K562 (cell line): Measurements from ENCODE around the gene TBXAS1. TPM values are rescaled to one million over a fixed set of nuclear protein-coding genes. Genes with fewer than 3 reads are reported as not detected.
A peak's percentile ranks its signal among the peaks of the same experiment; 100 is the strongest.

Experiments
- ATAC-seq: fragments of 200-7000 bp; cut with Tn5 transposase; 3 replicates; pipeline ENCODE4 v1.9.1; 2020; ENCODE audit warnings: moderate library complexity
- BruUV-seq: library from RNA; stranded (reverse); fragments of 400-500 nt; replicated peaks from 2 replicates; lab custom pipeline; 2021; lab: Mats Ljungman, UMichigan
- CTCF ChIA-PET: fragments of 300-600 bp; formaldehyde crosslinking; extraction: SDS; loops from one replicate; lab custom pipeline; 2021; ENCODE audit warnings: low intra/inter-chr PET ratio; lab: Yijun Ruan, JAX
- POLR2A ChIA-PET: fragments of 300-600, 350-650 bp; sonication (Branson Sonifier 250); formaldehyde crosslinking; extraction: SDS; loops from one replicate; lab custom pipeline; 2021; ENCODE audit warnings: antibody characterized with exemption, inconsistent platforms; lab: Yijun Ruan, JAX
- DNase-seq, 4 experiments: peaks; one replicate each; pipeline versions ENCODE4 v3.0.0 to v3.0.0-alpha.2; 2011 to 2018; ENCODE audit warnings: low spot score in 3 of 4, mixed read lengths in 3 of 4; ENCODE audit errors: extremely low read depth in 1 of 4
- FAIRE-seq: peaks from 2 replicates; lab custom pipeline; 2011; peaks lifted over from hg19 to GRCh38; lab: Jason Lieb, UNC
- H2AFZ ChIP-seq: 2 replicates; pipeline ENCODE4 v1.6.0; 2011; ENCODE audit warnings: low read depth, low read length, control low read depth, inconsistent platforms
- H3K27ac ChIP-seq: fragments of 200-600 bp; 3 replicates; pipeline ENCODE4 v1.8.0; 2011; ENCODE audit warnings: low read depth, mild to moderate bottlenecking, control low read depth, inconsistent platforms, low read length, moderate library complexity, mixed read lengths; ENCODE audit errors: extremely low read depth
- H3K27me3 ChIP-seq, 2 experiments: fragments of 300-600 bp in 1 of 2; 2 replicates in 1 of 2; 3 replicates in 1 of 2; pipeline versions ENCODE4 v1.6.0 to v1.8.0; 2011; ENCODE audit warnings: inconsistent platforms in 2 of 2, low read length in 2 of 2, mild to moderate bottlenecking in 1 of 2, mixed read lengths in 1 of 2, moderate library complexity in 1 of 2; ENCODE audit not compliant: control insufficient read depth in 2 of 2, insufficient read depth in 2 of 2
- H3K36me3 ChIP-seq: fragments of 300-600 bp; 3 replicates; pipeline ENCODE4 v1.8.0; 2011; ENCODE audit warnings: mild to moderate bottlenecking, low read length, inconsistent platforms; ENCODE audit not compliant: control insufficient read depth, insufficient read depth
- H3K4me1 ChIP-seq, 2 experiments: fragments of 200-600 bp in 1 of 2; replicated peaks in 1 of 2; 2 replicates in 1 of 2; 3 replicates in 1 of 2; pipeline versions ENCODE4 v1.5.1 to v1.8.0; 2011; ENCODE audit warnings: inconsistent platforms in 2 of 2, low read length in 2 of 2, mild to moderate bottlenecking in 1 of 2, mixed read lengths in 1 of 2, moderate library complexity in 1 of 2; ENCODE audit not compliant: control insufficient read depth in 2 of 2, insufficient read depth in 2 of 2
- H3K4me2 ChIP-seq: 2 replicates; pipeline ENCODE4 v1.6.1; 2011; ENCODE audit warnings: low read length, control low read depth, inconsistent platforms, mixed read lengths; ENCODE audit not compliant: insufficient read depth
- H3K4me3 ChIP-seq: fragments of 200-600 bp; sonication (generic), shearing (Covaris generic); 2 replicates; pipeline ENCODE4 v1.5.1; 2016; ENCODE audit warnings: control low read depth, inconsistent platforms
- H3K79me2 ChIP-seq: fragments of 200-600 bp; 3 replicates; pipeline ENCODE4 v1.8.0; 2011; ENCODE audit warnings: low read length, inconsistent platforms; ENCODE audit not compliant: control insufficient read depth, insufficient read depth
- H3K9ac ChIP-seq, 2 experiments: 2 replicates each; pipeline versions ENCODE4 v1.6.0 to v1.6.1; 2011; ENCODE audit warnings: low read depth in 2 of 2, low read length in 2 of 2, control low read depth in 1 of 2, inconsistent platforms in 1 of 2, mild to moderate bottlenecking in 1 of 2, mixed read lengths in 1 of 2; ENCODE audit not compliant: insufficient read depth in 1 of 2
- H3K9me1 ChIP-seq: one replicate; pipeline ENCODE4 v1.6.0; 2011; ENCODE audit warnings: inconsistent platforms, mild to moderate bottlenecking, low read length, moderate library complexity; ENCODE audit not compliant: control insufficient read depth, insufficient read depth
- H3K9me3 ChIP-seq: replicated peaks from 2 replicates; pipeline ENCODE4 v1.5.1; 2011; ENCODE audit warnings: low read depth, low read length, inconsistent platforms; ENCODE audit not compliant: control insufficient read depth, insufficient read depth
- H4K20me1 ChIP-seq: replicated peaks from 2 replicates; pipeline ENCODE4 v1.6.1; 2011; ENCODE audit warnings: low read length, inconsistent platforms, mixed read lengths; ENCODE audit not compliant: control insufficient read depth, insufficient read depth
- CREB1 ChIP-seq, 2 experiments: sonication (generic) in 1 of 2; formaldehyde crosslinking in 1 of 2; IDR thresholded peaks; 2 replicates each; pipeline versions ENCODE4 v1.6.1 to v1.8.0; 2012 to 2022; ENCODE audit warnings: inconsistent platforms in 1 of 2, mild to moderate bottlenecking in 1 of 2, missing genetic modification reagents in 1 of 2, moderate library complexity in 1 of 2
- GATAD2A ChIP-seq: fragments of 450-650 bp; IDR thresholded peaks from 2 replicates; pipeline ENCODE4 v1.6.1; 2017
- GTF2A2 ChIP-seq: IDR thresholded peaks from 2 replicates; pipeline ENCODE4 v1.6.1; 2016; ENCODE audit warnings: mild to moderate bottlenecking, missing genetic modification characterization, missing compliant biosample characterization
- HCFC1 ChIP-seq: IDR thresholded peaks from 2 replicates; pipeline ENCODE4 v1.6.1; 2012; ENCODE audit warnings: low read depth, low read length, improper control_type of control experiment
- HDAC8 ChIP-seq: fragments of 450-650 bp; IDR thresholded peaks from 2 replicates; pipeline ENCODE4 v1.6.1; 2016; ENCODE audit warnings: mild to moderate bottlenecking, missing genetic modification characterization, moderate library complexity, missing compliant biosample characterization
- HLTF ChIP-seq: fragments of 450-650 bp; IDR thresholded peaks from 2 replicates; pipeline ENCODE4 v1.6.1; 2016
- MXI1 ChIP-seq: IDR thresholded peaks from 2 replicates; pipeline ENCODE4 v1.6.1; 2011; ENCODE audit warnings: low read depth, mild to moderate bottlenecking, improper control_type of control experiment, low read length
- POLR3A ChIP-seq: IDR thresholded peaks from 2 replicates; pipeline ENCODE4 v1.6.1; 2011; ENCODE audit warnings: borderline replicate concordance, mild to moderate bottlenecking, moderate library complexity; ENCODE audit not compliant: insufficient read length, insufficient read depth; ENCODE audit errors: extremely low read depth
- RBFOX2 ChIP-seq: fragments of 200-400 bp; formaldehyde crosslinking; IDR thresholded peaks from 2 replicates; pipeline ENCODE4 v1.6.1; 2017; ENCODE audit warnings: low read depth, mild to moderate bottlenecking, low read length, moderate library complexity
- RFX7 ChIP-seq: fragments of 250-450 bp; sonication (Bioruptor Pico); IDR thresholded peaks from 2 replicates; pipeline ENCODE4 v1.5.1; 2021; ENCODE audit warnings: mild to moderate bottlenecking
- SETDB1 ChIP-seq: IDR thresholded peaks from one replicate; pipeline ENCODE4 v1.6.1; 2012; ENCODE audit warnings: low read length, control low read depth, inconsistent platforms
- SIX5 ChIP-seq, 2 experiments: IDR thresholded peaks; 2 replicates each; pipeline ENCODE4 v1.6.1; 2011; ENCODE audit warnings: low read length in 2 of 2, borderline replicate concordance in 1 of 2, low read depth in 1 of 2, mild to moderate bottlenecking in 1 of 2, moderate library complexity in 1 of 2; ENCODE audit not compliant: insufficient read depth in 1 of 2
- TCF7 ChIP-seq: sonication (generic); IDR thresholded peaks from 2 replicates; pipeline ENCODE4 v1.6.1; 2016; ENCODE audit warnings: antibody characterized with exemption, borderline replicate concordance
- TCFL5 ChIP-seq: fragments of 250-450 bp; sonication (Bioruptor Pico); conservative IDR thresholded peaks from 2 replicates; pipeline ENCODE4 v1.6.1; 2021; ENCODE audit warnings: mild to moderate bottlenecking, moderate library complexity, matching md5 sums
- ZBTB26 ChIP-seq: fragments of 450-650 bp; formaldehyde crosslinking; IDR thresholded peaks from 2 replicates; pipeline ENCODE4 v1.4.0; 2022; ENCODE audit warnings: missing genetic modification characterization
- ZNF133 ChIP-seq: fragments of 250-450 bp; sonication (Bioruptor Pico); IDR thresholded peaks from 2 replicates; pipeline ENCODE4 v1.4.0; 2020; ENCODE audit warnings: mild to moderate bottlenecking
- ZNF175 ChIP-seq: fragments of 200-800 bp; sonication (Bioruptor generic); IDR thresholded peaks from 2 replicates; pipeline ENCODE4 v1.6.1; 2016; ENCODE audit warnings: low read depth, mild to moderate bottlenecking, missing genetic modification characterization, missing compliant biosample characterization
- ZNF316 ChIP-seq: fragments of 450-650 bp; IDR thresholded peaks from 2 replicates; pipeline ENCODE4 v1.6.1; 2016
- ZNF780A ChIP-seq: fragments of 250-450 bp; sonication (Bioruptor Pico); IDR thresholded peaks from 2 replicates; pipeline ENCODE4 v1.5.0; 2021; ENCODE audit warnings: mild to moderate bottlenecking
- WGBS: fragments of 100-300 bp; shearing (Covaris generic); methylation state at CpG from one replicate; pipeline ENCODE4 v1.1.6; 2016; ENCODE audit warnings: low coverage, mixed read lengths; ENCODE audit not compliant: insufficient coverage; ENCODE audit errors: missing lambda C conversion rate; 5-methylcytosine and 5-hydroxymethylcytosine counted together
- in situ Hi-C: fragments of 300-500 bp; cut with MboI; formaldehyde crosslinking; loops from 4 replicates; pipeline ENCODE4 v1.15.0; 2018; ENCODE audit warnings: inconsistent platforms, mixed read lengths
- intact Hi-C: fragments of 100-400 bp; cut with micrococcal nuclease; formaldehyde crosslinking; loops from 2 replicates; pipeline ENCODE4 v1.14.2; 2022
- polyA plus RNA-seq, 8 experiments: library from polyadenylated mRNA; depleted of rRNA in 4 of 8; stranded (reverse) in 5 of 8; unstranded in 3 of 8; fragments of >200 nt; fragmentation: Nextera tagmentation in 2 of 8; fragmentation: Illumina TruSeq in 1 of 8; extraction: Ambion mirVana in 2 of 8; extraction: Trizol in 1 of 8; gene quantifications; 2 replicates each; pipeline versions ENCODE4 v1.2.1 to v1.2.3, GENCODE V29; 2011 to 2014; ENCODE audit warnings: inconsistent platforms in 1 of 8, missing spikeins in 1 of 8
- total RNA-seq, 7 experiments: library from RNA; depleted of rRNA in 6 of 7; stranded (reverse); fragments of >200 nt in 6 of 7; fragmentation: Illumina TruSeq in 2 of 7; extraction: Trizol in 2 of 7; gene quantifications; 2 replicates each; pipeline versions ENCODE4 v1.2.1 to v1.2.3, GENCODE V29; 2011 to 2021; ENCODE audit warnings: low replicate concordance in 1 of 7
- TF ChIP-seq, protein P1 (sequence below): IDR thresholded peaks from 3 replicates; pipeline ENCODE4 v1.6.1; 2011; ENCODE audit warnings: borderline replicate concordance, mild to moderate bottlenecking; ENCODE audit not compliant: insufficient read length, insufficient read depth
- TF ChIP-seq, protein P2 (sequence below): IDR thresholded peaks from 2 replicates; pipeline ENCODE4 v1.6.1; 2011; ENCODE audit not compliant: insufficient read length; ENCODE audit errors: extremely low read depth

The TBXAS1 gene
- total and polyA plus RNA-seq, 9 of the 15 experiments (the other 6 are each of a cell fraction or from before 2014, with no cell fraction given), result 1.1 to 8.3 (median 1.9) TPM

DNA sequence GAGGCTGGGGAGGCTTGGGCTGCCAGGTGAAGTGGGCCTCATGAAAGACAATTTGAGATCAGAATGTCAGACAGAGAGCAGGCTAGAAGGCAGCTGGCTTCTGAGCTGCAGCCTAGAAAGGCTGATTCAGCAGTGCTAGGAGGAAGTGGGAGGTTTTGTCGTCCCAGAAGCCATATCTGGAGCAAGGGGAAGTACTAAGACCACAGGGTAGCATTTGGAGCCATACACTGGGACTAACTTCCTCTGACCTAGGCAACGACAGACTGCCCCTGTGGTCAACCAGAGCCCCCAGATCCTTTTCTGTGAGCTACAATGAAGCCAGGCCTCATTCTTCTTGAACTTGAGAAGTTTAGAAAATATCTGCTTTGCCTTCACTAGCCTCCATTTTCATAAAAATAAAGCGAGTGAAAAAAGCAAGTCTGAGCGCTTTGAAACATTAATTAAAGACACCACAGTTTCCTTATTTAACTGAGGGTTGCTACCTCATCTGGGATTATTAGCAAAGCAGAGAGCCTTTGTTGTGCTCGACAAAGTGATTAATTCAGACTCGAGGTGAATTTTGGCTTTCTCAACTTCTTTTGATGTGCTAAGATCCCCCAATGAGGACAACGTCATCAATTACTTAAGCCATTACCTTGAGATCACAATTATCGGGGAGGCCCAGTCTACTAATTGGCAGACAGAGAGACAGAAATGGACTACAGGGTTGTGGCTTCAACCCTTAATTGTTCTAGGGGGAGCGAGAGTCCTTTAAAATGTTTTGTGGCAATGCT is 26.6 kb downstream of the TBXAS1 start:
- H3K4me1 ChIP-seq, result peaks cover 13 to 43% of the 10 kb centered on the region in 2 experiments; a peak in 4 of 5 replicates
- no peaks in the 10 kb centered on the region for H3K36me3 ChIP-seq
- peak overlapping the region in 1 of 2 experiments; percentile 2; a peak in 1 of 4 replicates for H3K9ac ChIP-seq
- no peak overlapping the region for H3K4me3 ChIP-seq
- intact Hi-C loops, result no loop called here
- H3K27ac ChIP-seq, result peak overlapping the region; percentile 47; the same call in 2 of the 3 replicates
- 53% methylated on average over 9 of the region's 9 CpGs for WGBS
- no peaks in the 10 kb centered on the region for H3K79me2 ChIP-seq
- POLR2A ChIA-PET, result interaction anchor here (0.6 to 0.7 kb wide), 4 partner anchors 18 to 556 kb away, joined by 3 read pairs; no protein-coding TSS in a partner anchor
- ATAC-seq, result peak; percentile 84
- peak; percentile 90 for FAIRE-seq
- CTCF ChIA-PET, result no interaction called here
- peak in 3 of 4 experiments; percentile 36 to 67 (median 62) for DNase-seq
- in situ Hi-C loops, result no loop called here
- H2AFZ ChIP-seq, result peak overlapping the region; percentile 85
- no peaks in the 10 kb centered on the region for H3K9me1 ChIP-seq
- BruUV-seq, result no TSS peak
- H3K27me3 ChIP-seq, result no peaks in the 10 kb centered on the region; a peak in 1 of 5 replicates
- H3K4me2 ChIP-seq, result peak overlapping the region; percentile 0; the same call in 1 of the 2 replicates
- no peaks in the 10 kb centered on the region for H3K9me3 ChIP-seq
- no peaks in the 10 kb centered on the region for H4K20me1 ChIP-seq
- TF ChIP-seq MXI1 (no peak), SIX5 (IDR thresholded peaks at IDR 0.05; ENCODE audit: borderline replicate concordance in 1 of 2, insufficient read depth in 1 of 2, low read depth in 1 of 2, low read length in 2 of 2) (no peak), GTF2A2 (tag) (no peak), ZNF780A (CRISPR knock-in tag) (no peak), POLR3A (no peak), ZNF175 (peak; percentile 78), HCFC1 (no peak), ZNF316 (peak; percentile 98), CREB1 (IDR thresholded peaks at IDR 0.05) (no peak), CREB1 (CRISPR knock-in tag; IDR thresholded peaks at IDR 0.05) (no peak), ZBTB26 (no peak), HDAC8 (tag) (no peak), RFX7 (CRISPR knock-in tag) (no peak), TCF7 (no peak), ZNF133 (CRISPR knock-in tag) (no peak), GATAD2A (no peak), HLTF (no peak), TCFL5 (CRISPR knock-in tag) (no peak), SETDB1 (no peak), RBFOX2 (no peak)
- TF ChIP-seq, protein P1, sequence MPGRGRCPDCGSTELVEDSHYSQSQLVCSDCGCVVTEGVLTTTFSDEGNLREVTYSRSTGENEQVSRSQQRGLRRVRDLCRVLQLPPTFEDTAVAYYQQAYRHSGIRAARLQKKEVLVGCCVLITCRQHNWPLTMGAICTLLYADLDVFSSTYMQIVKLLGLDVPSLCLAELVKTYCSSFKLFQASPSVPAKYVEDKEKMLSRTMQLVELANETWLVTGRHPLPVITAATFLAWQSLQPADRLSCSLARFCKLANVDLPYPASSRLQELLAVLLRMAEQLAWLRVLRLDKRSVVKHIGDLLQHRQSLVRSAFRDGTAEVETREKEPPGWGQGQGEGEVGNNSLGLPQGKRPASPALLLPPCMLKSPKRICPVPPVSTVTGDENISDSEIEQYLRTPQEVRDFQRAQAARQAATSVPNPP, result no peak
- TF ChIP-seq, protein P2, sequence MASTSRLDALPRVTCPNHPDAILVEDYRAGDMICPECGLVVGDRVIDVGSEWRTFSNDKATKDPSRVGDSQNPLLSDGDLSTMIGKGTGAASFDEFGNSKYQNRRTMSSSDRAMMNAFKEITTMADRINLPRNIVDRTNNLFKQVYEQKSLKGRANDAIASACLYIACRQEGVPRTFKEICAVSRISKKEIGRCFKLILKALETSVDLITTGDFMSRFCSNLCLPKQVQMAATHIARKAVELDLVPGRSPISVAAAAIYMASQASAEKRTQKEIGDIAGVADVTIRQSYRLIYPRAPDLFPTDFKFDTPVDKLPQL, result no peak
